Right ventricle myocardium inferior (tissue), 1 donor: Measurements from ENCODE around the gene WDR53. TPM values are rescaled to one million over a fixed set of nuclear protein-coding genes. Genes with fewer than 3 reads are reported as not detected.
"Not testable (repeated sequence)": the region's sequence is repeated elsewhere in the genome, so short reads cannot be mapped to it uniquely, and the experiment has no call there.

Source experiments
- ATAC-seq: fragments of 200-7000 bp; cut with Tn5 transposase; one replicate; pipeline ENCODE4 v1.9.1; 2020; ENCODE audit warnings: mild to moderate bottlenecking, moderate library complexity
- DNase-seq: peaks from one replicate; pipeline ENCODE4 v3.0.0; 2021; ENCODE audit errors: missing footprints
- intact Hi-C: fragments of 100-400 bp; cut with DNase I; formaldehyde crosslinking; loops from one replicate; pipeline ENCODE4 v1.11.0; 2022
- total RNA-seq: library from RNA; stranded (reverse); fragmentation: NEBNext Ultra II Directional; extraction: Animal tissue kit (Norgen Biotek cat#: 25700); gene quantifications from one replicate; pipeline ENCODE4 v1.2.1, GENCODE V29; 2021
- donor health status: DM: no; HTN: yes; CAD: no; lungs with severe emphysema.

WDR53 gene
- total RNA-seq, 1 donor from 2014 or later = 9.8 TPM

DNA sequence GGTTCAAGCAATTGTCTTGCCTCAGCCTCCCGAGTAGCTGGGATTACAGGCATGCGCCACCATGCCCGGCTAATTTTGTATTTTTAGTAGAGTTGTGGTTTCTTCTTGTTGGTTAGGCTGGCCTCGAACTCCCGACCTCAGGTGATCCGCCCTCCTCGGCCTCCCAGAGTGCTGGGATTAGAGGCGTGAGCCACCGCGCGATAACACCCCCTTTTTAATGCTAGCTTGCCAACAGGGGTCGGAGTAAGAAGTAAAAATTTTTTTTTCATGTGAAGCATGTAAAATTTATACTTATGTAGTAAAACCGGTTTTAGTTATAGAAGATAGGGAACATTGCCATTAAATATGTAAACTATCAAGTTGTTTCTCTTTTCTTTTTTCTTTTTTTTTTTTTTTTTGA lies 2.0 kb upstream of the WDR53 start:
- DNase-seq, ATAC-seq, intact Hi-C loops: not testable (repeated sequence)

DNA sequence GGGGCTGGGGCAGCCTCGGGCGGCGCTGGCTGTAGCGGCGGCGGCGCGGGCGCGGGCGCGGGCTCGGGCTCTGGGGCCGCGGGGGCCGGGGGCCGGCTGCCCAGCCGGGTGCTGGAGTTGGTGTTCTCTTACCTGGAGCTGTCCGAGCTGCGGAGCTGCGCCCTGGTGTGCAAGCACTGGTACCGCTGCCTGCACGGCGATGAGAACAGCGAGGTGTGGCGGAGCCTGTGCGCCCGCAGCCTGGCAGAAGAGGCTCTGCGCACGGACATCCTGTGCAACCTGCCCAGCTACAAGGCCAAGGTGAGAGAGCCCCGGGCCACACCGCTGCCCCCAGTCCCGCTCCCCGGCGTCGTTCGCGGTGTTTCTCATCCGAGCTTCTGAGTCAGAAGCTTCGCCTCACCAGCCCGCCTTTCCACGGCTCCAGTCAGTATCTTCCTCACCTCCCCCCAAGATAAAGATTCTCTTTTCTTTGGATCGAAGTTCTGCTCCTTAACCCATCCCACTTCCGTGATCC lies 706 bp upstream of the WDR53 start:
- intact Hi-C loops = no loop called here
- peak; percentile 74 for DNase-seq

GRCh38 chr3:196563721-196564225 lies 4.6 kb downstream of the WDR53 start:
- no peak for DNase-seq
- ATAC-seq = no peak
- intact Hi-C loops = no loop called here

More for the DNA sequence above, 706 bp upstream of the WDR53 start:
- peak; percentile 2 for ATAC-seq

GRCh38 chr3:196559826-196560225 lies 8.5 kb downstream of the WDR53 start:
- intact Hi-C loops = no loop called here
- ATAC-seq (no peak), DNase-seq (no peak)

DNA sequence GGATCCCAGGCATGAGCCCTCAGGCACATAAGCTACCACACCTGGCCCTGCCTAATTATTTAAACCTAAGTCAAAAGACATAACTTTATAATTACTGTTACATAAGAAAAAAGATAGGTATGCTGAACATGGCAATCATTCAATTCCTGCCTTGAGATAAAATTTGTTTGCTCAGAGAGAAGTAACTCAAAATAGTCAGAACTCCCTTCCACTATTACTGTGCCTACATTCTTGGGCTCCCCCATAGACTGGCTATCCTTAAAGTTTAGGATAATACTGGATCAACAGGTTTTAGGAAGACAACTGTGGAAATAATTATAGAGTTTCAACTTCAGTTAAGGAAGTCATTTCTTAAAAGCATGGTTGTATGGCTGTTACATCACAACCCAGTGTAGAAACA lies 9.9 kb downstream of the WDR53 start:
- ATAC-seq (no peak), DNase-seq (no peak)
- intact Hi-C loops = no loop called here

GRCh38 chr3:196557236-196557635 lies 11.1 kb downstream of the WDR53 start:
- no peak for DNase-seq
- ATAC-seq = no peak
- intact Hi-C loops = no loop called here

DNA sequence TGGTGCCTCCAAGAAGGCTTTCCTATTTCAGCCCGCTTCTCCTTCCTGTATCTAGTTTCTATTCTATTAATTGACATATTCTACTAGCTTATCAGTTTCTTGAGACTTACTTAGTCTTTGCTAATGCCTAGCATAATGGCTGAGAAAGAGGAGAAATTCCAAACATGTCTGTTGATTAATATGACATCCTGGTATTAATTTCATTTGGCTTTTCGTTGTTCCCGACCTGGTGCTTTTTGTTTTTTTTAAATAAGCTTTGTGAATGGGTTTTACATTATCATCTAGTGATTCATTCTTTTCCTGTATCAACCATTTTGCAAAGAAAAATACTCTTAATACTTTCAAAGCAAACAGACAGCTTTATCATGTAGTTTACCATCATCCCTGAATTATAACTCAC lies 13.1 kb downstream of the WDR53 start:
- no peak for DNase-seq
- ATAC-seq = no peak
- intact Hi-C loops = no loop called here

GRCh38 chr3:196554205-196554604 lies 14.1 kb downstream of the WDR53 start:
- intact Hi-C loops = no loop called here
- ATAC-seq (no peak), DNase-seq (no peak)

GRCh38 chr3:196553551-196553950 lies 14.8 kb downstream of the WDR53 start:
- intact Hi-C loops = no loop called here
- no peak for ATAC-seq
- no peak for DNase-seq

DNA sequence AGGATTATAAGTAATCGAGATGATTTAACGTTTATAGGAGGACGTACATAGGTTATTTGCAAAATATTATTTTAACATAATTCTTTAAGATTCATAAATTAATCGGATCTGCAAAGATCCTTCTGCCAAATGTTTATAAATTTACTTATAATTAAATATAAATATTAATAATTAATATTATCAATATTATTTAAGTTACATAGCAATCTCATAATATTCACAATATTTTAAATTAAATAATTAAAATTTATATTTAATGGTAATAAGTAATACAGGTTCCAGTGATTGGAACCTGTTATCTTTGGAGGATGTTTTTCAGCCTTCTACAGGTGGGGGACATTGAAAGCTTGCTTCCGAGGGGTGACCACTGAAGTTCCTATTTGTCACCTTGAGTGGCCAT lies 16.1 kb downstream of the WDR53 start:
- ATAC-seq = no peak

GRCh38 chr3:196550172-196550571 lies 18.2 kb downstream of the WDR53 start:
- DNase-seq, intact Hi-C loops, ATAC-seq: not testable (repeated sequence)

More for the DNA sequence above, 16.1 kb downstream of the WDR53 start:
- intact Hi-C loops = no loop called here
- no peak for DNase-seq

DNA sequence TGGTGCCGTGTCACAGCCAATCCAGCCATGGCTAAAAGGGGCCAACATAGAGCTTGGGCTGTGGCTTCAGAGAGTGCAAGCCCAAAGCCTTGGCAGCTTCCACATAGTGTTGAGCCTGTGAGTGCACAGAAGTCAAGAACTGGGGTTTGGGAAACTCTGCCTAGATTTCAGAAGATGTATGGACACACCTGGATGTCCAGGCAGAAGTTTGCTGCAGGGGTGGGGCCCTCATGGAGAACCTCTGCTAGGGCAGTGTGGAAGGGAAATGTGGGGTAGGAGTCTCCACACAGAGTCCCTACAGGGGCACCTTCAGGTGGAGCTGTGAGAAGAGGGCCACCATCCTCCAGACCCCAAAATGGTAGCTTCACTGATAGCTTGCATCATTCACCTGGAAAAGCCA lies 19.0 kb downstream of the WDR53 start:
- DNase-seq, ATAC-seq, intact Hi-C loops: not testable (repeated sequence)

- no peak for ATAC-seq
Measured at GRCh38 chr3:196547067-196547466, 21.3 kb downstream of the WDR53 start.

GRCh38 chr3:196546537-196546936 lies 21.8 kb downstream of the WDR53 start:
- intact Hi-C loops = no loop called here
- no peak for ATAC-seq
- DNase-seq = no peak

More at GRCh38 chr3:196547067-196547466, 21.3 kb downstream of the WDR53 start:
- intact Hi-C loops = no loop called here
- no peak for DNase-seq

GRCh38 chr3:196544491-196544992 lies 23.8 kb downstream of the WDR53 start:
- intact Hi-C loops = no loop called here
- ATAC-seq (no peak), DNase-seq (no peak)

GRCh38 chr3:196541684-196542445 lies 26.5 kb downstream of the WDR53 start:
- DNase-seq = no peak
- no peak for ATAC-seq
- intact Hi-C loops = no loop called here

DNA sequence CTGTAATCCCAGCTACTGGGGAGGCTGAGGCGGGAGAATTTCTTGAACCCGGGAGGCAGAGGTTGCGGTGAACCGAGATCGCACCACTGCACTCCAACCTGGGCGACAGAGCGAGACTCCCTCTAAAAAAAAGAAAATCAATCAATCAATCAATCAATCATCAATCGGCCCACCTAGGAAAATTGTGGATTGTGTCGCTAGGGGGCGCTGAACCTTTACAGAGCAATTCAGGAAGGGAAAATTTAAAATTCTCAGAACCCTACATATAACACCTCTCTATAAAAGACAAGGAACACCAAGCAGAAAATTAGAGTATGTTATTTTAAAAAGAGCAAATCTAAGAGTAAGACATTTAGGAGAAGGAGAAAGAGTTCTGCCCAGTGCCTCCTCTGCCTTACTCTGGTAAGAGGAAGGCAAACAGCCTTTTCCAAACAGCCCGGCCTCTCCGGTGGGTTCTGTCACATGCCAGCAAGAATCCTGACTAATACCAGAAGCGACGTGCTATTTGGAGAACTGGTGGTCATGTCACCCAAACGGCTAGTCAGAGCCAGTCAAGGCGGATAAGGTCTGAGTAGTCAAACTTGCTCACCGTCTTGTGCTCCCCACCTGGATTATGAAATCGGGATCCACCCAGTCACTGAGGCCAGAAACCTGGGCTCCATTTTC lies 30.9 kb downstream of the WDR53 start:
- ATAC-seq (no peak), DNase-seq (no peak)
- intact Hi-C loops = loop anchor here (10.0 kb wide), 1 partner anchor 147 kb away; no protein-coding TSS in a partner anchor

DNA sequence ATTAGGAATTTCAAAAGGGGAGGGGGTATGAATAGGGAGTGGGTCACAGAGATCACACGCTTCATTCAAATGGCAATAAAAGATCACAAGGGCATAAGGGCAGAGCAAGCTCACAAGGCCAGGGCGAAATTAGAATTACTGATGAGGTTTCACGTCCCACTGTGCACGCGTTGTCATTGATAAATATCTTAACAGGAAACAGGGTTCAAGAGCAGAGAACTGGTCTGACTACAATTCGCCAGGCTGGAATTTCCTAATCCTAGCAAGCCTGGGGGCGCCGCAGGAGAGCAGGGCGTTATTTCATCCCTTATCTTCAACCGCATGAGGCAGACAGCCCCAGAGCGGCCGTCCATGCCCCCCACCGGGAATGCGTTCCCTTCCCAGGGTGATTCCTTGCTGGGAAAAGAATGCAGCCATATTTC lies 35.1 kb downstream of the WDR53 start:
- intact Hi-C loops = loop anchor here (10.0 kb wide), 1 partner anchor 152 kb away; no protein-coding TSS in a partner anchor
- no peak for DNase-seq
- no peak for ATAC-seq

- DNase-seq (no peak), ATAC-seq (no peak)
- intact Hi-C loops = loop anchor here (10.0 kb wide), 1 partner anchor 153 kb away; no protein-coding TSS in a partner anchor
Measured at GRCh38 chr3:196531418-196531817, 36.9 kb downstream of the WDR53 start.
